Stomach (tissue), 4 donors: ENCODE measurements around the gene CD2AP.

ENCODE experiments used
- EP300 ChIP-seq: sonication (generic); formaldehyde crosslinking; IDR thresholded peaks from one replicate; pipeline ENCODE4 v1.6.1; 2017; ENCODE audit warnings: antibody characterized with exemption
- POLR2AphosphoS5 ChIP-seq, 3 donors: sonication (generic); formaldehyde crosslinking; IDR thresholded peaks; one replicate each; pipeline ENCODE4 v1.6.1; 2016; ENCODE audit warnings: antibody characterized with exemption in 3 of 3
- TF ChIP-seq, protein P1 (sequence below), 7 experiments: fragments of 450-650 bp in 4 of 7; fragments of 200-600 bp in 3 of 7; sonication (generic) in 3 of 7; IDR thresholded peaks; one replicate each; pipeline ENCODE4 v1.5.1; 2016 to 2019; ENCODE audit warnings: antibody characterized with exemption in 7 of 7, control low read depth in 2 of 7, mild to moderate bottlenecking in 1 of 7

GRCh38 chr6:47567586-47567985 lies 90.0 kb downstream of the CD2AP start:
- TF ChIP-seq, protein P1, sequence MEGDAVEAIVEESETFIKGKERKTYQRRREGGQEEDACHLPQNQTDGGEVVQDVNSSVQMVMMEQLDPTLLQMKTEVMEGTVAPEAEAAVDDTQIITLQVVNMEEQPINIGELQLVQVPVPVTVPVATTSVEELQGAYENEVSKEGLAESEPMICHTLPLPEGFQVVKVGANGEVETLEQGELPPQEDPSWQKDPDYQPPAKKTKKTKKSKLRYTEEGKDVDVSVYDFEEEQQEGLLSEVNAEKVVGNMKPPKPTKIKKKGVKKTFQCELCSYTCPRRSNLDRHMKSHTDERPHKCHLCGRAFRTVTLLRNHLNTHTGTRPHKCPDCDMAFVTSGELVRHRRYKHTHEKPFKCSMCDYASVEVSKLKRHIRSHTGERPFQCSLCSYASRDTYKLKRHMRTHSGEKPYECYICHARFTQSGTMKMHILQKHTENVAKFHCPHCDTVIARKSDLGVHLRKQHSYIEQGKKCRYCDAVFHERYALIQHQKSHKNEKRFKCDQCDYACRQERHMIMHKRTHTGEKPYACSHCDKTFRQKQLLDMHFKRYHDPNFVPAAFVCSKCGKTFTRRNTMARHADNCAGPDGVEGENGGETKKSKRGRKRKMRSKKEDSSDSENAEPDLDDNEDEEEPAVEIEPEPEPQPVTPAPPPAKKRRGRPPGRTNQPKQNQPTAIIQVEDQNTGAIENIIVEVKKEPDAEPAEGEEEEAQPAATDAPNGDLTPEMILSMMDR (IDR thresholded peaks at IDR 0.05): no peak
- TF ChIP-seq EP300: no peak
- TF ChIP-seq POLR2AphosphoS5 (IDR thresholded peaks at IDR 0.05): no peak
